GM12801 (cell line): ENCODE data around the gene TNS2.

Source experiments
- CTCF ChIP-seq: IDR thresholded peaks from one replicate; pipeline ENCODE4 v1.5.1; 2011; ENCODE audit warnings: control low read depth; ENCODE audit not compliant: insufficient read length; ENCODE audit errors: extremely low read depth

TNS2 gene

GRCh38 chr12:53007343-53007742, 42.5 kb upstream of the TNS2 start:
- no peak for TF ChIP-seq CTCF

- TF ChIP-seq CTCF: no peak
Measured at GRCh38 chr12:53010955-53011354, 38.9 kb upstream of the TNS2 start.

GRCh38 chr12:53011889-53012288, 38.0 kb upstream of the TNS2 start:
- TF ChIP-seq CTCF: no peak

- TF ChIP-seq CTCF: no peak
Measured at GRCh38 chr12:53012928-53013327, 36.9 kb upstream of the TNS2 start.

GRCh38 chr12:53014709-53015108, 35.2 kb upstream of the TNS2 start:
- no peak for TF ChIP-seq CTCF

- no peak for TF ChIP-seq CTCF
Measured at GRCh38 chr12:53025250-53025649, 24.6 kb upstream of the TNS2 start.

- TF ChIP-seq CTCF: no peak
Measured at GRCh38 chr12:53031616-53032015, 18.2 kb upstream of the TNS2 start.

- no peak for TF ChIP-seq CTCF
Measured at GRCh38 chr12:53034459-53034858, 15.4 kb upstream of the TNS2 start.
